ENCODE results near the gene SUGCT.

GRCh38 chr7:40722242-40722641 is 587.4 kb downstream of the SUGCT start:
- TF ChIP-seq CTCF (IDR thresholded peaks at IDR 0.05; ENCODE audit: borderline replicate concordance, extremely low read depth, low read length, poor library complexity, severe bottlenecking) (no peak), EZH2 (IDR thresholded peaks at IDR 0.05; ENCODE audit: borderline replicate concordance, low read depth, low read length, severe bottlenecking) (no peak)

Measured in DND-41 (cell line).